ENCODE measurements around the gene ACTR2. TPM values are rescaled to one million over a fixed set of nuclear protein-coding genes. Genes with fewer than 3 reads are reported as not detected.

The ACTR2 gene
- total RNA-seq, 1 experiment from 2014 or later = 199 TPM

DNA sequence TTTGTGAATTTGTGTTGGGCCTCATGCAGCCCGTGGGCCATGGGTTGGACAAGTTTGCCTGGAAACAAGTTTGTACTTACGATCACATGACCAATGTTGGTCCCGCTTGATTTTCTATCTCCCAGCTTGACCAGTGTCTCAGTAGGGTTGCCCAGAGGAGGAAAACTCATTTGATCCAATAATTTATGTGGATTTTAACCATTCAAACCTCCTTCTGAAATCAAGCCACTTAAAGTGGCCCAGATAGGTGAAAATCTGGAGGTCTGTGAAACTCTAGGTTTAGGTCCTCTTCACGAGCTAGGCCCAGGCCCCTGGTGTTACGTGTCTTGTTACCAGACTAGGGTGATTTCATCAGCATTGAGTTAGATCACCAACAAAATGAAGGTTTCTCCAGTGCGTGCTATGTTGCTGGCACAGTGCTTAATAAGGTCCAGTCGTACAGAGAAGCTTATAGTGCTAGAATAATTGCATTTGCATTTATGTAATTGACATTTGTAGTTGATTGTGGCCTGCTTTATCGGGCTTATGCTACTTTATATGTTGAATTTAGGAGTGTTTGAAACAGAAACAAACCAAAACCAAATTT is 4.4 kb downstream of the ACTR2 start:
- Histone ChIP-seq H3K79me2 (ENCODE audit: insufficient read depth, low read length) (peaks cover 96% of the 10 kb centered on the region), H3K4me3 (replicated peaks in 1 of 2; ENCODE audit: low read depth in 1 of 2, low read length in 2 of 2) (no peak overlapping the region), H2AFZ (ENCODE audit: low read depth, low read length, poor library complexity, severe bottlenecking) (no peak overlapping the region), H3K27me3 (ENCODE audit: insufficient read depth, low read length) (no peaks in the 10 kb centered on the region), H3K4me1 (ENCODE audit: control insufficient read depth in 1 of 2, insufficient read depth in 2 of 2, low read length in 2 of 2) (peaks cover 4 to 18% of the 10 kb centered on the region in 2 experiments; a peak in 3 of 4 replicates), H3K9me2 (ENCODE audit: insufficient read depth) (no peaks in the 10 kb centered on the region), H3K4me2 (ENCODE audit: low read length) (no peak overlapping the region), H3K9me3 (ENCODE audit: control insufficient read depth in 1 of 2, insufficient read depth in 1 of 2, low read depth in 1 of 2, low read length in 2 of 2) (no peaks in the 10 kb centered on the region), H3K36me3 (ENCODE audit: control insufficient read depth in 1 of 2, insufficient read depth in 2 of 2, low read length in 2 of 2) (0 out of 4 replicates have a peak, but pooled peaks cover 0 to 2% of the 10 kb centered on the region in 2 experiments), H4K20me1 (ENCODE audit: insufficient read depth) (0 out of 2 replicates have a peak, but pooled peaks cover 2% of the 10 kb centered on the region), H3K27ac (ENCODE audit: low read depth, low read length) (no peak overlapping the region), H3K9ac (ENCODE audit: low read length) (no peak overlapping the region)
- ChIA-PET POLR2A (no interaction called here), CTCF (no interaction called here), RAD21 (ENCODE audit: low non-redundant PET in 1 of 2, low total read pairs in 2 of 2, uncharacterized antibody in 2 of 2, unreplicated experiment in 2 of 2) (no interaction called here)
- intact Hi-C loops (cut with micrococcal nuclease) = no loop called here
- ATAC-seq (no peak), DNase-seq (ENCODE audit: low read depth, low spot score) (no peak)
- no peak for TF ChIP-seq POLR2AphosphoS5 (IDR thresholded peaks at IDR 0.05; ENCODE audit: low read depth, low read length)
- TF ChIP-seq JUND (IDR thresholded peaks at IDR 0.05) = no peak
- TF ChIP-seq, protein P1, sequence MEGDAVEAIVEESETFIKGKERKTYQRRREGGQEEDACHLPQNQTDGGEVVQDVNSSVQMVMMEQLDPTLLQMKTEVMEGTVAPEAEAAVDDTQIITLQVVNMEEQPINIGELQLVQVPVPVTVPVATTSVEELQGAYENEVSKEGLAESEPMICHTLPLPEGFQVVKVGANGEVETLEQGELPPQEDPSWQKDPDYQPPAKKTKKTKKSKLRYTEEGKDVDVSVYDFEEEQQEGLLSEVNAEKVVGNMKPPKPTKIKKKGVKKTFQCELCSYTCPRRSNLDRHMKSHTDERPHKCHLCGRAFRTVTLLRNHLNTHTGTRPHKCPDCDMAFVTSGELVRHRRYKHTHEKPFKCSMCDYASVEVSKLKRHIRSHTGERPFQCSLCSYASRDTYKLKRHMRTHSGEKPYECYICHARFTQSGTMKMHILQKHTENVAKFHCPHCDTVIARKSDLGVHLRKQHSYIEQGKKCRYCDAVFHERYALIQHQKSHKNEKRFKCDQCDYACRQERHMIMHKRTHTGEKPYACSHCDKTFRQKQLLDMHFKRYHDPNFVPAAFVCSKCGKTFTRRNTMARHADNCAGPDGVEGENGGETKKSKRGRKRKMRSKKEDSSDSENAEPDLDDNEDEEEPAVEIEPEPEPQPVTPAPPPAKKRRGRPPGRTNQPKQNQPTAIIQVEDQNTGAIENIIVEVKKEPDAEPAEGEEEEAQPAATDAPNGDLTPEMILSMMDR (IDR thresholded peaks at IDR 0.05 in 2 of 3, conservative IDR thresholded peaks at IDR 0.05 in 1 of 3; ENCODE audit: borderline replicate concordance in 1 of 3, insufficient read depth in 1 of 3, low read depth in 2 of 3, low read length in 2 of 3) = no peak
- TF ChIP-seq ELF1 (IDR thresholded peaks at IDR 0.05; ENCODE audit: borderline replicate concordance, low read depth) = no peak
- no peak for TF ChIP-seq CEBPB (IDR thresholded peaks at IDR 0.05; ENCODE audit: low read depth)
- no peak for TF ChIP-seq EZH2phosphoT487 (IDR thresholded peaks at IDR 0.05; ENCODE audit: borderline replicate concordance)
- no peak for TF ChIP-seq EZH2 (IDR thresholded peaks at IDR 0.05)
- TF ChIP-seq ZNF274 (IDR thresholded peaks at IDR 0.05; ENCODE audit: low read depth, low read length) = no peak
- no peak for TF ChIP-seq SRF (IDR thresholded peaks at IDR 0.05; ENCODE audit: low read depth)
- TF ChIP-seq, protein P2, sequence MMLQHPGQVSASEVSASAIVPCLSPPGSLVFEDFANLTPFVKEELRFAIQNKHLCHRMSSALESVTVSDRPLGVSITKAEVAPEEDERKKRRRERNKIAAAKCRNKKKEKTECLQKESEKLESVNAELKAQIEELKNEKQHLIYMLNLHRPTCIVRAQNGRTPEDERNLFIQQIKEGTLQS (IDR thresholded peaks at IDR 0.05) = no peak
- TF ChIP-seq POLR2A (IDR thresholded peaks at IDR 0.05; ENCODE audit: borderline replicate concordance, extremely low read depth, insufficient read depth, insufficient read length) = no peak
- TF ChIP-seq YY1 (IDR thresholded peaks at IDR 0.05; ENCODE audit: extremely low read depth, insufficient replicate concordance, low read depth, low read length) = no peak
- TF ChIP-seq, protein P3, sequence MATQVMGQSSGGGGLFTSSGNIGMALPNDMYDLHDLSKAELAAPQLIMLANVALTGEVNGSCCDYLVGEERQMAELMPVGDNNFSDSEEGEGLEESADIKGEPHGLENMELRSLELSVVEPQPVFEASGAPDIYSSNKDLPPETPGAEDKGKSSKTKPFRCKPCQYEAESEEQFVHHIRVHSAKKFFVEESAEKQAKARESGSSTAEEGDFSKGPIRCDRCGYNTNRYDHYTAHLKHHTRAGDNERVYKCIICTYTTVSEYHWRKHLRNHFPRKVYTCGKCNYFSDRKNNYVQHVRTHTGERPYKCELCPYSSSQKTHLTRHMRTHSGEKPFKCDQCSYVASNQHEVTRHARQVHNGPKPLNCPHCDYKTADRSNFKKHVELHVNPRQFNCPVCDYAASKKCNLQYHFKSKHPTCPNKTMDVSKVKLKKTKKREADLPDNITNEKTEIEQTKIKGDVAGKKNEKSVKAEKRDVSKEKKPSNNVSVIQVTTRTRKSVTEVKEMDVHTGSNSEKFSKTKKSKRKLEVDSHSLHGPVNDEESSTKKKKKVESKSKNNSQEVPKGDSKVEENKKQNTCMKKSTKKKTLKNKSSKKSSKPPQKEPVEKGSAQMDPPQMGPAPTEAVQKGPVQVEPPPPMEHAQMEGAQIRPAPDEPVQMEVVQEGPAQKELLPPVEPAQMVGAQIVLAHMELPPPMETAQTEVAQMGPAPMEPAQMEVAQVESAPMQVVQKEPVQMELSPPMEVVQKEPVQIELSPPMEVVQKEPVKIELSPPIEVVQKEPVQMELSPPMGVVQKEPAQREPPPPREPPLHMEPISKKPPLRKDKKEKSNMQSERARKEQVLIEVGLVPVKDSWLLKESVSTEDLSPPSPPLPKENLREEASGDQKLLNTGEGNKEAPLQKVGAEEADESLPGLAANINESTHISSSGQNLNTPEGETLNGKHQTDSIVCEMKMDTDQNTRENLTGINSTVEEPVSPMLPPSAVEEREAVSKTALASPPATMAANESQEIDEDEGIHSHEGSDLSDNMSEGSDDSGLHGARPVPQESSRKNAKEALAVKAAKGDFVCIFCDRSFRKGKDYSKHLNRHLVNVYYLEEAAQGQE (IDR thresholded peaks at IDR 0.05; ENCODE audit: low read depth) = no peak
- TF ChIP-seq CBX3 (IDR thresholded peaks at IDR 0.05; ENCODE audit: low read depth) = no peak
- TF ChIP-seq, protein P4, sequence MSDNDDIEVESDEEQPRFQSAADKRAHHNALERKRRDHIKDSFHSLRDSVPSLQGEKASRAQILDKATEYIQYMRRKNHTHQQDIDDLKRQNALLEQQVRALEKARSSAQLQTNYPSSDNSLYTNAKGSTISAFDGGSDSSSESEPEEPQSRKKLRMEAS (IDR thresholded peaks at IDR 0.05) = no peak
- no TSS peak for BruUV-seq (replicated peaks)
